22Rv1 (cell line): ENCODE data around the gene RBM4B.

Source experiments
- ZFX ChIP-seq: fragments of 450-650 bp; IDR thresholded peaks from 2 replicates; pipeline ENCODE4 v1.6.1; 2017; ENCODE audit warnings: antibody characterized with exemption, borderline replicate concordance
- TF ChIP-seq, protein P1 (sequence below): fragments of 450-650 bp; IDR thresholded peaks from 2 replicates; pipeline ENCODE4 v1.5.1; 2017; ENCODE audit warnings: mild to moderate bottlenecking

DNA sequence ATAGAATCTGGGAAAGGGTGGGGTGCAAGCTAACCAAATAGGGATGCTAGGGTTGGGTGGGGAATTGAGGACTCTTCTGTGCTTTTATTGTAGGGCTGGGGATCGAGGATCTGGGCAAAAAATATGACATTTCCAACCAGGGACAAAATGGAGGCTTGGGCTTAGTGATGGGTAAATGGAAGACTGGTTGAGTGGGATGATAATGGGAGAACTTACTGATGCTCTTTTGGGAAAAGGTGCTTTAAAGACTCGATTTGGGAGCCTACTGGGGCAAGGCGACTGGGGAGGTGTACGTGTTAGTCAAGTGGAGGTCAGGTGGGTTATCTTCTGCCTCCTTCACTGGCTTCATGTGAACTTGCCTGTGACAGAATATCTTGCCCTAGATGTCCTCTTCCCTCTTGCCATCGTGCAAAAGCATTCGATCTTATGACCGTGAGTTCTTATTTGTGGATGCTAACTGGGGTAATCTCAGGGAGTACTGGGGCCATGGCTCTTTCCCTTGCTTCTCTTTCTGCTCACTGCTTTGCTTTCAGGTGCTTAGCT is 49.6 kb downstream of the RBM4B start:
- TF ChIP-seq, protein P1, sequence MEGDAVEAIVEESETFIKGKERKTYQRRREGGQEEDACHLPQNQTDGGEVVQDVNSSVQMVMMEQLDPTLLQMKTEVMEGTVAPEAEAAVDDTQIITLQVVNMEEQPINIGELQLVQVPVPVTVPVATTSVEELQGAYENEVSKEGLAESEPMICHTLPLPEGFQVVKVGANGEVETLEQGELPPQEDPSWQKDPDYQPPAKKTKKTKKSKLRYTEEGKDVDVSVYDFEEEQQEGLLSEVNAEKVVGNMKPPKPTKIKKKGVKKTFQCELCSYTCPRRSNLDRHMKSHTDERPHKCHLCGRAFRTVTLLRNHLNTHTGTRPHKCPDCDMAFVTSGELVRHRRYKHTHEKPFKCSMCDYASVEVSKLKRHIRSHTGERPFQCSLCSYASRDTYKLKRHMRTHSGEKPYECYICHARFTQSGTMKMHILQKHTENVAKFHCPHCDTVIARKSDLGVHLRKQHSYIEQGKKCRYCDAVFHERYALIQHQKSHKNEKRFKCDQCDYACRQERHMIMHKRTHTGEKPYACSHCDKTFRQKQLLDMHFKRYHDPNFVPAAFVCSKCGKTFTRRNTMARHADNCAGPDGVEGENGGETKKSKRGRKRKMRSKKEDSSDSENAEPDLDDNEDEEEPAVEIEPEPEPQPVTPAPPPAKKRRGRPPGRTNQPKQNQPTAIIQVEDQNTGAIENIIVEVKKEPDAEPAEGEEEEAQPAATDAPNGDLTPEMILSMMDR: no peak
- TF ChIP-seq ZFX: no peak
